Esophagus squamous epithelium (tissue), 5 donors: Measurements from ENCODE around the gene ACOT13. TPM values are rescaled to one million over a fixed set of nuclear protein-coding genes. Genes with fewer than 3 reads are reported as not detected.
"Not testable (repeated sequence)": the region's sequence is repeated elsewhere in the genome, so short reads cannot be mapped to it uniquely, and the experiment has no call there.

Source experiments
- DNase-seq: peaks from one replicate; lab custom pipeline; 2025; lab: John Stamatoyannopoulos, UW
- H3K27ac ChIP-seq, 4 donors: fragments of 200-600 bp; sonication (generic); one replicate each; pipeline ENCODE4 v1.5.1; 2016 to 2019; ENCODE audit warnings: mild to moderate bottlenecking in 1 of 4
- H3K27me3 ChIP-seq, 4 donors: fragments of 200-600 bp; sonication (generic); 1 replicate in 3 of 4; 2 replicates in 1 of 4; pipeline versions ENCODE4 v1.5.1 to v1.6.0; 2017 to 2021; ENCODE audit warnings: antibody characterized with exemption in 1 of 4
- H3K36me3 ChIP-seq, 3 donors: fragments of 200-600 bp; sonication (generic); one replicate each; pipeline ENCODE4 v1.5.1; 2016 to 2019
- H3K4me1 ChIP-seq, 3 donors: fragments of 200-600 bp; sonication (generic); one replicate each; pipeline ENCODE4 v1.5.1; 2017 to 2019
- H3K4me3 ChIP-seq, 4 donors: fragments of 200-600 bp; sonication (generic); 1 replicate in 3 of 4; 2 replicates in 1 of 4; pipeline ENCODE4 v1.5.1; 2016 to 2019; ENCODE audit warnings: mild to moderate bottlenecking in 2 of 4, moderate library complexity in 1 of 4
- H3K9me3 ChIP-seq, 3 donors: fragments of 200-600 bp; sonication (generic); one replicate each; pipeline ENCODE4 v1.5.1; 2016 to 2019
- POLR2A ChIP-seq, 4 donors: fragments of 450-650 bp; IDR thresholded peaks; one replicate each; pipeline ENCODE4 v1.6.1; 2017; ENCODE audit warnings: antibody characterized with exemption in 4 of 4, mild to moderate bottlenecking in 4 of 4, moderate library complexity in 3 of 4
- WGBS, 2 donors: methylation state at CpG; one replicate each; pipeline ENCODE4 v1.1.5; 2018; 5-methylcytosine and 5-hydroxymethylcytosine counted together
- intact Hi-C: fragments of 100-400 bp; cut with DNase I; formaldehyde crosslinking; loops from one replicate; pipeline ENCODE4 v1.15.0; 2022
- total RNA-seq, 4 donors: library from RNA; depleted of rRNA; stranded (reverse); fragments of >200 nt; gene quantifications; one replicate each; pipeline ENCODE4 v1.1.0, GENCODE V29; 2016
- TF ChIP-seq, protein P1 (sequence below), 6 experiments: fragments of 450-650 bp in 4 of 6; fragments of 200-600 bp in 2 of 6; sonication (generic) in 2 of 6; IDR thresholded peaks; one replicate each; pipeline ENCODE4 v1.5.1; 2016 to 2019; ENCODE audit warnings: antibody characterized with exemption in 6 of 6, mild to moderate bottlenecking in 4 of 6, moderate library complexity in 4 of 6
- donor health status: DM: yes; HTN: yes; CAD: no.

Gene ACOT13
- total RNA-seq, 4 donors from 2014 or later = 2.5 to 6.1 (median 3.6) TPM

DNA sequence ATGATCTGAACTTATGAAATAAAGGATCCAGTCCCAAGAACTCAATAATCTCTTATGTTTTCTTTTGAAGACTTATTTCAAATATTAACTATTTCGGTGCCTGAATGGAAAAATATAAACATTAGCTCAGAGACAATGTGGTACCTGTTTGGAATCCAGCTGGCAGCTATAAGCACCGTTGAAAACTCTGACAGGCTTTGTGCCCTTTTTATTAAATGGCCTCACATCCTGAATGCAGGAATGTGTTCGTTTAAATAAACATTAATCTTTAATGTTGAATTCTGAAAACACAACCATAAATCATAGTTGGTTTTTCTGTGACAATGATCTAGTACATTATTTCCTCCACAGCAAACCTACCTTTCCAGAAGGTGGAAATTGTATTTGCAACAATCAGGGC lies 16.5 kb upstream of the ACOT13 start:
- H3K36me3 ChIP-seq = peaks cover 0 to 62% (median 9%) of the 10 kb centered on the region in 3 donors
- DNase-seq = no peak
- WGBS, 2 donors = 21 to 23% methylated on average over 3 of the region's 3 CpGs
- H3K4me3 ChIP-seq = no peak overlapping the region
- no peaks in the 10 kb centered on the region for H3K9me3 ChIP-seq
- peaks cover 0 to under 1% (median 0%) of the 10 kb centered on the region in 4 donors for H3K27me3 ChIP-seq
- peaks cover 4 to 19% (median 11%) of the 10 kb centered on the region in 3 donors for H3K4me1 ChIP-seq
- TF ChIP-seq, protein P1, sequence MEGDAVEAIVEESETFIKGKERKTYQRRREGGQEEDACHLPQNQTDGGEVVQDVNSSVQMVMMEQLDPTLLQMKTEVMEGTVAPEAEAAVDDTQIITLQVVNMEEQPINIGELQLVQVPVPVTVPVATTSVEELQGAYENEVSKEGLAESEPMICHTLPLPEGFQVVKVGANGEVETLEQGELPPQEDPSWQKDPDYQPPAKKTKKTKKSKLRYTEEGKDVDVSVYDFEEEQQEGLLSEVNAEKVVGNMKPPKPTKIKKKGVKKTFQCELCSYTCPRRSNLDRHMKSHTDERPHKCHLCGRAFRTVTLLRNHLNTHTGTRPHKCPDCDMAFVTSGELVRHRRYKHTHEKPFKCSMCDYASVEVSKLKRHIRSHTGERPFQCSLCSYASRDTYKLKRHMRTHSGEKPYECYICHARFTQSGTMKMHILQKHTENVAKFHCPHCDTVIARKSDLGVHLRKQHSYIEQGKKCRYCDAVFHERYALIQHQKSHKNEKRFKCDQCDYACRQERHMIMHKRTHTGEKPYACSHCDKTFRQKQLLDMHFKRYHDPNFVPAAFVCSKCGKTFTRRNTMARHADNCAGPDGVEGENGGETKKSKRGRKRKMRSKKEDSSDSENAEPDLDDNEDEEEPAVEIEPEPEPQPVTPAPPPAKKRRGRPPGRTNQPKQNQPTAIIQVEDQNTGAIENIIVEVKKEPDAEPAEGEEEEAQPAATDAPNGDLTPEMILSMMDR (IDR thresholded peaks at IDR 0.05) = no peak
- TF ChIP-seq POLR2A (IDR thresholded peaks at IDR 0.05) = no peak
- no peak overlapping the region for H3K27ac ChIP-seq
- intact Hi-C loops = no loop called here

DNA sequence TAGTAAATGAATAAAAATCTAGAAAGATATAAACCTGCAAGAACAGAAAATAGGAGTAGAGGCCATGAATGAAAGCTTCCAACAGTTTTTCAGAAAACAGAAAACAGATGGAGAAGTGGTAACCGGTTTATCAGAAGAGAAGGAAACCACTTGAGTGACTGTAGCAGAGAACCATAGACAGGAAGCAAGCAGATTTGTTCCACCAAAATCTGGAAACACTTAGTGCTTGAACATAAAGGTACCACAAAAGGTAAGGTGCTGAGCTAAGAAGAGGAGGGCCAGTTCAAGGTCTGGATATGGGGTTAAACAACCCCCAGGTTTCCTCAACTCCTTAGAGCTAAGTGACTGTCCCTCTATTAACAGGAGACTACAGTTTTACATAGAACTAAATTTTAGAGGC lies 11.7 kb upstream of the ACOT13 start:
- H3K36me3 ChIP-seq = peaks cover 0 to 65% (median 9%) of the 10 kb centered on the region in 3 donors
- H3K27me3 ChIP-seq = no peaks in the 10 kb centered on the region

DNA sequence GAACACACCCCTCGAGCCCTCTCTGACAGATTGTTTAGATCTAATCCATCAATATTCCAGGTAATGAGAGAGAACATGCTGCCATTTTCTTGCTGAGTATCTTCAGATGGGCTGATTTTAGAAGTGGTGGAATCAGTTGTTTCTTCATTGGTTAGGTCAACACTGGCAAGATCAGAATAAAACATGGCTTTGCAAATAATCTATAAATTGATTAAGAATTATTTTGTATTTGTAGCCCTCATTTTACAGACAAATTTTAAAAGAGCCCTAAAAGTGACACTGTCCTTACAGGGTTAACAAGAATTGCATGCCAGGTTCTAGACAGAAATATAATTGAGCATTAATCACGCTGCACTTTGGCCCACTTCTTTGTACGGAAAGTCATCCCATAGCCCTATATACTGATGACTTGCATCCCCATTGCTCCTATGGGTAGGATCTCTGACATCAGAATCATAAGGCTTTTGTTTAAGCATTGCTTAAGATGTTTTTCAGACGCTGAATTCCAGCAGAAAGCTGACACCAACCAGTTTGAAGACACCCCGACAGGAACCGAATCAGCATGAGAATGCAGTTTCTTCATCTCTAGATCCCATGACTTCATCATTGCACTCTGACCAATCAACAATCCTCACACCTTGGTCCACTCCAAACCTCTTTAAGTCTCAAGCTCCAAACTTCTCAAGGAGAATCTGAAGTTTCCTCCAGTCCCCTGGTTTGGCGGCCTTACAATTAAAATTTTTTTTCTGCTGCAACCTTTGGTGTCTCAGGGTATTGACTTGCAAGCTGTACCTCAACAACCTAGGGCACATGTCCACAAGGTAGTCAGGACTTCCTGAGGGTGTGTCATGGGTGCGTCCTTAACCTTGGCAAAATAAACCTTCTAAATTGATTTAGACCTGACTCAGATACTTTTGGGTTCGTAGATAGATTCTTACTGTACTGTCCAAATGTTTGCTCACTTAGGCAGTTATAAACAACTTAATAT lies 8.0 kb upstream of the ACOT13 start:
- WGBS, 2 donors = 54 to 66% methylated on average over 9 of the region's 9 CpGs
- peaks cover 0 to 21% (median 0%) of the 10 kb centered on the region in 3 donors for H3K4me1 ChIP-seq
- intact Hi-C loops = no loop called here
- no peaks in the 10 kb centered on the region for H3K9me3 ChIP-seq
- DNase-seq = no peak
- TF ChIP-seq POLR2A (IDR thresholded peaks at IDR 0.05) = no peak
- H3K27me3 ChIP-seq = no peaks in the 10 kb centered on the region
- peak overlapping the region in 1 of 4 donors; percentile 53 for H3K27ac ChIP-seq
- peaks cover 0 to 48% (median 0%) of the 10 kb centered on the region in 3 donors for H3K36me3 ChIP-seq
- H3K4me3 ChIP-seq = no peak overlapping the region

More for the DNA sequence above, 11.7 kb upstream of the ACOT13 start:
- no peak for DNase-seq
- WGBS, 2 donors = 48 to 64% methylated on average over 1 of the region's 1 CpG
- H3K4me3 ChIP-seq = no peak overlapping the region
- H3K27ac ChIP-seq = no peak overlapping the region
- intact Hi-C loops = no loop called here
- peaks cover 0 to 9% (median 0%) of the 10 kb centered on the region in 3 donors for H3K4me1 ChIP-seq
- TF ChIP-seq POLR2A (IDR thresholded peaks at IDR 0.05) = no peak
- TF ChIP-seq, protein P1 (IDR thresholded peaks at IDR 0.05) = no peak
- no peaks in the 10 kb centered on the region for H3K9me3 ChIP-seq

DNA sequence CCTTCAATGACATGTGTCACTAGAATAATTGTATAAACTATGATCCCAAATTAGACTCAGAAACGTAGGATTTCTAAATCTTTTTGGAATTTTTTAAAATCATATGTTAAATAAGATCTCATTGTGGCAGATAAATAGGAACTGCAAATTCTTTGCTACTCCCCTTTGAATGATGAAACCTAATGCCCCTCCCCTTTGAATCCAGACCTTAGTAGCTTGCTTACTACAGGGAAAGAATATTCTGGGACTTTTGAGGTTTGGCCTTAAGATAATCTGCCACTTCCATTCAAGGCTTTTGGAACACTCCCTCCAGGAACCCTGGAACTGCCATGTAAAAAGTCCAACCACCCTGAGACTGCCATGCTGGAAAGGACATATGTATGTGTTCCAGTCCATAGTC lies 7.3 kb upstream of the ACOT13 start:
- Histone ChIP-seq H3K36me3 (peaks cover 0 to 48% (median 0%) of the 10 kb centered on the region in 3 donors), H3K4me3 (no peak overlapping the region), H3K9me3 (no peaks in the 10 kb centered on the region), H3K4me1 (peaks cover 0 to 25% (median 0%) of the 10 kb centered on the region in 3 donors), H3K27ac (peak overlapping the region in 1 of 4 donors; percentile 53), H3K27me3 (no peaks in the 10 kb centered on the region)
- whole genome bisulfite sequencing, 2 donors = 63 to 69% methylated on average over 1 of the region's 1 CpG
- DNase-seq = no peak
- intact Hi-C loops = no loop called here
- TF ChIP-seq, protein P1 (IDR thresholded peaks at IDR 0.05) = no peak
- TF ChIP-seq POLR2A (IDR thresholded peaks at IDR 0.05) = no peak

DNA sequence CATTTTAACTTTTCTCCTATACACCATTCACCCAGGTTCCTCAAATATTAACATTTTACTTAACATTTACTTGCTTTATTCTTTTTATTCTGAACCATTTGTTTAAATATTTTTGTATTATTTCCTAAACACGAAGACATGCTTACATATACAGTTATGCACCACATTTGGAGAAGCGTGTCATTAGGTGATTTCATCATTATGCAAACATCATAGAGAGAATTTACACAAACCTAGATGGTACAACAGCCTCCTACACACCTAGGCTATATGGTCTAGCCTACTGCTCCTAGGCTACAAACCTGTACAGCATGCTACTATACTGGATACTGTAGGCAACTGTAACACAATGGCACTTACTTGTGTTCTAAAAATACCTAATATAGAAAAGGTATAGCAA lies 6.8 kb upstream of the ACOT13 start:
- Histone ChIP-seq H3K27ac (peak overlapping the region in 1 of 4 donors; percentile 53), H3K9me3 (no peaks in the 10 kb centered on the region), H3K4me1 (peaks cover 0 to 30% (median 3%) of the 10 kb centered on the region in 3 donors), H3K4me3 (no peak overlapping the region), H3K36me3 (peaks cover 0 to 47% (median 0%) of the 10 kb centered on the region in 3 donors), H3K27me3 (no peaks in the 10 kb centered on the region)
- TF ChIP-seq, protein P1 (IDR thresholded peaks at IDR 0.05) = no peak
- no peak for TF ChIP-seq POLR2A (IDR thresholded peaks at IDR 0.05)
- DNase-seq = no peak
- WGBS, 2 donors = 75 to 90% methylated on average over 2 of the region's 2 CpGs
- intact Hi-C loops = no loop called here

DNA sequence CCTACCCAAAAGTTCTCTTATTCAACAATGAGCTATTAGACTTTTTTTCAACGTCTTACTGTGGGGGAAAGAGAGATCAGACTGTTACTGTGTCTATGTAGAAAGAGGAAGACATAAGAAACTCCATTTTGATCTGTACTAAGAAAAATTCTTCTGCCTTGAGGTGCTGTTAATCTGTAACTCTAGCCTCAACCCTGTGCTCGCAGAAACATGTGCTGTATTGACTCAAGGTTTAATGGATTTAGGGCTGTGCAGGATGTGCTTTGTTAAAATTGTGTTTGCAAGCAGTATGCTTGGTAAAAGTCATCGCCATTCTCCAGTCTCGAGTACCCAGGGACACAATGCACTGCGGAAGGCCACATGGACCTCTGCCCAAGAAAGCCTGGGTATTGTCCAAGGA lies 5.1 kb upstream of the ACOT13 start:
- H3K9me3 ChIP-seq, H3K4me3 ChIP-seq, DNase-seq, H3K27me3 ChIP-seq, intact Hi-C loops: not testable (repeated sequence)
- Histone ChIP-seq H3K4me1 (peaks cover 0 to 41% (median 10%) of the 10 kb centered on the region in 3 donors), H3K36me3 (peaks cover 0 to 38% (median 0%) of the 10 kb centered on the region in 3 donors), H3K27ac (peak overlapping the region in 1 of 4 donors; percentile 19)
- WGBS, 2 donors = 57 to 58% methylated on average over 5 of the region's 5 CpGs
